Kidney (tissue), 14 donors: ENCODE data around the gene HLA-DQB2. TPM values are rescaled to one million over a fixed set of nuclear protein-coding genes. Genes with fewer than 3 reads are reported as not detected.

Experiments
- DNase-seq, 5 donors: peaks; one replicate each; pipeline ENCODE4 v3.0.0-alpha.2; 2013 to 2020
- FAIRE-seq: peaks from 2 replicates; lab custom pipeline; 2012; peaks lifted over from hg19 to GRCh38; lab: Jason Lieb, UNC
- H3K27ac ChIP-seq, 2 donors: one replicate each; pipeline ENCODE4 v1.7.0; 2013; ENCODE audit warnings: low read depth in 2 of 2, low read length in 2 of 2, inconsistent platforms in 1 of 2
- H3K27me3 ChIP-seq: one replicate; pipeline ENCODE4 v1.7.1; 2013; ENCODE audit warnings: low read length, inconsistent platforms; ENCODE audit not compliant: control insufficient read depth, insufficient read depth
- H3K36me3 ChIP-seq, 3 donors: one replicate each; pipeline versions ENCODE4 v1.7.0 to v1.7.1; 2013; ENCODE audit warnings: low read length in 3 of 3, control low read depth in 1 of 3, inconsistent platforms in 1 of 3; ENCODE audit not compliant: insufficient read depth in 3 of 3, control insufficient read depth in 2 of 3
- H3K4me1 ChIP-seq, 3 donors: one replicate each; pipeline versions ENCODE4 v1.7.0 to v1.7.1; 2013; ENCODE audit warnings: low read length in 3 of 3, inconsistent platforms in 1 of 3, low read depth in 1 of 3; ENCODE audit not compliant: control insufficient read depth in 2 of 3, insufficient read depth in 2 of 3
- H3K4me3 ChIP-seq, 3 donors: one replicate each; pipeline versions ENCODE4 v1.7.0 to v1.8.1; 2013; ENCODE audit warnings: low read length in 3 of 3, control low read depth in 1 of 3, inconsistent platforms in 1 of 3
- H3K9ac ChIP-seq, 3 donors: one replicate each; pipeline versions ENCODE4 v1.7.0 to v1.7.1; 2013; ENCODE audit warnings: low read length in 3 of 3, control low read depth in 1 of 3, inconsistent platforms in 1 of 3
- H3K9me3 ChIP-seq, 3 donors: one replicate each; pipeline versions ENCODE4 v1.7.0 to v1.7.1; 2013; ENCODE audit warnings: low read length in 3 of 3, control low read depth in 1 of 3, inconsistent platforms in 1 of 3; ENCODE audit not compliant: control insufficient read depth in 2 of 3, insufficient read depth in 1 of 3
- CTCF ChIP-seq: IDR thresholded peaks from 3 replicates; pipeline ENCODE4 v1.5.1; 2012; ENCODE audit warnings: mild to moderate bottlenecking, moderate library complexity, borderline replicate concordance; ENCODE audit not compliant: insufficient read depth; ENCODE audit errors: extremely low read depth
- intact Hi-C: fragments of 100-400 bp; cut with DNase I; formaldehyde crosslinking; loops from one replicate; pipeline ENCODE4 v1.11.1; 2022
- microRNA-seq: library from miRNA; unstranded; fragments of <30 nt; microRNA quantifications from one replicate; pipeline ENCODE4 v1.2.0, GENCODE V29; 2020
- polyA plus RNA-seq: library from polyadenylated mRNA; stranded (reverse); fragments of 350-450 nt; fragmentation: Illumina TruSeq; extraction: RNeasy Lipid Tissue Mini Kit (QIAGEN cat#74804); gene quantifications from one replicate; pipeline ENCODE4 v1.2.3, GENCODE V29; 2014; ENCODE audit warnings: low read depth, low replicate concordance; ENCODE audit not compliant: insufficient read depth
- total RNA-seq: library from RNA; stranded (reverse); fragmentation: NEBNext Ultra II Directional; extraction: Animal tissue kit (Norgen Biotek cat#: 25700); gene quantifications from one replicate; pipeline ENCODE4 v1.2.1, GENCODE V29; 2021
- donor health status: control.
- donor health status: control.
- donor health status: control.
- donor health status: control.
- donor health status: control.
- donor health status: DM: yes; HTN: yes; CAD: no.
- donor health status: Normal renal cell carcinoma (clear cell type).

The HLA-DQB2 gene
- total and polyA plus RNA-seq, 2 donors from 2014 or later, result 1.7 to 15.1 TPM

- H3K9me3 ChIP-seq, result no peaks in the 10 kb centered on the region
- no peaks in the 10 kb centered on the region for H3K27me3 ChIP-seq
- intact Hi-C loops, result loop anchor here (10.0 kb wide), 1 partner anchor 295 kb away; no protein-coding TSS in a partner anchor
- DNase-seq (no peak), FAIRE-seq (no peak)
- TF ChIP-seq CTCF, result no peak
- H3K4me1 ChIP-seq, result no peaks in the 10 kb centered on the region
- H3K9ac ChIP-seq, result no peak overlapping the region
- no peak overlapping the region for H3K27ac ChIP-seq
- H3K4me3 ChIP-seq, result no peak overlapping the region
- no peaks in the 10 kb centered on the region for H3K36me3 ChIP-seq
Measured at GRCh38 chr6:32709625-32710024, 53.7 kb downstream of the HLA-DQB2 start.

Small RNAs within 50 kb of the gene (microRNA-seq; reads per million reads assigned to microRNA genes)
- not detected for gene MIR3135B

Other genes starting within 250 kb of the HLA-DQB2 start
- 2.8 TPM for gene HLA-DRB5, start 233.2 kb downstream of the HLA-DQB2 start, total RNA-seq
- gene HLA-DRB5, start 233.2 kb downstream of the HLA-DQB2 start, polyA plus RNA-seq, result 59.9 TPM
- gene HLA-DRB1, start 173.7 kb downstream of the HLA-DQB2 start, total RNA-seq, result 267 TPM
- gene HLA-DRB1, start 173.7 kb downstream of the HLA-DQB2 start, polyA plus RNA-seq, result 280 TPM
- 63.5 TPM for gene HLA-DQA1, start 126.1 kb downstream of the HLA-DQB2 start, total RNA-seq
- gene HLA-DQA1, start 126.1 kb downstream of the HLA-DQB2 start, polyA plus RNA-seq, result 29.6 TPM
- gene HLA-DQB1, start 96.9 kb downstream of the HLA-DQB2 start, total RNA-seq, result 13.8 TPM
- gene HLA-DQB1, start 96.9 kb downstream of the HLA-DQB2 start, polyA plus RNA-seq, result 48.0 TPM
- gene HLA-DQA2, start 22.1 kb downstream of the HLA-DQB2 start, total RNA-seq, result 6.4 TPM
- 10.0 TPM for gene HLA-DQA2, start 22.1 kb downstream of the HLA-DQB2 start, polyA plus RNA-seq
- 6.1 TPM for gene HLA-DOB, start 53.5 kb upstream of the HLA-DQB2 start, total RNA-seq
- 1.9 TPM for gene HLA-DOB, start 53.5 kb upstream of the HLA-DQB2 start, polyA plus RNA-seq
- gene TAP2, start 75.2 kb upstream of the HLA-DQB2 start, total RNA-seq, result 37.6 TPM
- 25.4 TPM for gene TAP2, start 75.2 kb upstream of the HLA-DQB2 start, polyA plus RNA-seq
- gene PSMB8, start 80.5 kb upstream of the HLA-DQB2 start, total RNA-seq, result 79.6 TPM
- gene PSMB8, start 80.5 kb upstream of the HLA-DQB2 start, polyA plus RNA-seq, result 90.6 TPM
- 45.4 TPM for gene TAP1, start 90.2 kb upstream of the HLA-DQB2 start, total RNA-seq
- 32.1 TPM for gene TAP1, start 90.2 kb upstream of the HLA-DQB2 start, polyA plus RNA-seq
- gene PSMB9, start 90.7 kb upstream of the HLA-DQB2 start, total RNA-seq, result 56.6 TPM
- 52.8 TPM for gene PSMB9, start 90.7 kb upstream of the HLA-DQB2 start, polyA plus RNA-seq
- gene HLA-DMB, start 177.5 kb upstream of the HLA-DQB2 start, total RNA-seq, result 78.0 TPM
- 45.5 TPM for gene HLA-DMB, start 177.5 kb upstream of the HLA-DQB2 start, polyA plus RNA-seq
- 98.5 TPM for gene HLA-DMA, start 189.6 kb upstream of the HLA-DQB2 start, total RNA-seq
- 101 TPM for gene HLA-DMA, start 189.6 kb upstream of the HLA-DQB2 start, polyA plus RNA-seq
- 184 TPM for gene BRD2, start 205.1 kb upstream of the HLA-DQB2 start, total RNA-seq
- 73.9 TPM for gene BRD2, start 205.1 kb upstream of the HLA-DQB2 start, polyA plus RNA-seq
- 21.6 TPM for gene HLA-DOA, start 246.1 kb upstream of the HLA-DQB2 start, total RNA-seq
- 10.8 TPM for gene HLA-DOA, start 246.1 kb upstream of the HLA-DQB2 start, polyA plus RNA-seq